Effector memory CD4-positive, alpha-beta T cell (primary cell): Measurements from ENCODE around the gene CDC42EP3.

Experiments
- DNase-seq, 3 donors: peaks; one replicate each; pipeline ENCODE4 v3.0.0-alpha.2; 2020
- H3K27ac ChIP-seq: 2 replicates; pipeline ENCODE4 v1.7.0; 2013; ENCODE audit warnings: mild to moderate bottlenecking, low read length, moderate library complexity; ENCODE audit not compliant: insufficient read depth, poor library complexity, severe bottlenecking
- H3K27me3 ChIP-seq: replicated peaks from 2 replicates; pipeline ENCODE4 v1.7.0; 2013; ENCODE audit warnings: mild to moderate bottlenecking, low read length; ENCODE audit not compliant: insufficient read depth, control insufficient read depth, poor library complexity, severe bottlenecking
- H3K36me3 ChIP-seq: 2 replicates; pipeline ENCODE4 v1.7.0; 2013; ENCODE audit warnings: mild to moderate bottlenecking, low read length, moderate library complexity; ENCODE audit not compliant: control insufficient read depth, insufficient read depth
- H3K4me1 ChIP-seq: 2 replicates; pipeline ENCODE4 v1.7.0; 2013; ENCODE audit warnings: low read length, mild to moderate bottlenecking; ENCODE audit not compliant: control insufficient read depth, insufficient read depth, poor library complexity, severe bottlenecking
- H3K4me3 ChIP-seq: 2 replicates; pipeline ENCODE4 v1.7.0; 2013; ENCODE audit warnings: low read length, low read depth, mild to moderate bottlenecking; ENCODE audit not compliant: insufficient read depth, poor library complexity, severe bottlenecking
- H3K9me3 ChIP-seq: 2 replicates; pipeline ENCODE4 v1.7.0; 2013; ENCODE audit warnings: mild to moderate bottlenecking, low read length, moderate library complexity; ENCODE audit not compliant: control insufficient read depth

CDC42EP3 gene

GRCh38 chr2:37622450-37623100 lies 48.9 kb downstream of the CDC42EP3 start:
- Histone ChIP-seq H3K4me1 (peaks cover 45% of the 10 kb centered on the region), H3K9me3 (no peaks in the 10 kb centered on the region), H3K27ac (no peak overlapping the region), H3K27me3 (no peaks in the 10 kb centered on the region), H3K4me3 (no peak overlapping the region), H3K36me3 (no peaks in the 10 kb centered on the region)
- DNase-seq = no peak

DNA sequence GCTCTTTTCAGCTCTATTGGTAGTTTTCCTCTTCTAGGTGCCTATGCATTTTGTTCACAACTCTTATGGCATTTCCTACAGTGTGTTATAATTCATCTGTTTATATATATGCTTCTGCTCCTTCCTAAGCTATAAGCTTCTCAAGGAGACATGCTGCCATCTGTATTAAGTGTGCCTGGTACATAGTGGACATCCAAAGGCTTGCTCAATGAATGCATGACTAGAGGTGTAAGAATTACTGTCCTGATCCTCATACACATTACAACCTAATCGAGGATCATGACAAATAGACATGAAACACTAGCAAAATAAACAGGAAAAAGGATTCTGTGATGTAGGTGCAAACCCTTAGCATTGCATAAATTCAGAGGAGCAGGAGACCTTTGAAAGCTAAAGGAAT lies 50.2 kb downstream of the CDC42EP3 start:
- Histone ChIP-seq H3K4me3 (no peak overlapping the region), H3K36me3 (no peaks in the 10 kb centered on the region), H3K9me3 (no peaks in the 10 kb centered on the region), H3K27ac (no peak overlapping the region), H3K27me3 (no peaks in the 10 kb centered on the region), H3K4me1 (peaks cover 41% of the 10 kb centered on the region)
- no peak for DNase-seq

GRCh38 chr2:37619959-37620300 lies 51.5 kb downstream of the CDC42EP3 start:
- Histone ChIP-seq H3K27me3 (no peaks in the 10 kb centered on the region), H3K36me3 (no peaks in the 10 kb centered on the region), H3K9me3 (no peaks in the 10 kb centered on the region), H3K27ac (no peak overlapping the region), H3K4me3 (no peak overlapping the region), H3K4me1 (peaks cover 42% of the 10 kb centered on the region)
- DNase-seq = no peak

DNA sequence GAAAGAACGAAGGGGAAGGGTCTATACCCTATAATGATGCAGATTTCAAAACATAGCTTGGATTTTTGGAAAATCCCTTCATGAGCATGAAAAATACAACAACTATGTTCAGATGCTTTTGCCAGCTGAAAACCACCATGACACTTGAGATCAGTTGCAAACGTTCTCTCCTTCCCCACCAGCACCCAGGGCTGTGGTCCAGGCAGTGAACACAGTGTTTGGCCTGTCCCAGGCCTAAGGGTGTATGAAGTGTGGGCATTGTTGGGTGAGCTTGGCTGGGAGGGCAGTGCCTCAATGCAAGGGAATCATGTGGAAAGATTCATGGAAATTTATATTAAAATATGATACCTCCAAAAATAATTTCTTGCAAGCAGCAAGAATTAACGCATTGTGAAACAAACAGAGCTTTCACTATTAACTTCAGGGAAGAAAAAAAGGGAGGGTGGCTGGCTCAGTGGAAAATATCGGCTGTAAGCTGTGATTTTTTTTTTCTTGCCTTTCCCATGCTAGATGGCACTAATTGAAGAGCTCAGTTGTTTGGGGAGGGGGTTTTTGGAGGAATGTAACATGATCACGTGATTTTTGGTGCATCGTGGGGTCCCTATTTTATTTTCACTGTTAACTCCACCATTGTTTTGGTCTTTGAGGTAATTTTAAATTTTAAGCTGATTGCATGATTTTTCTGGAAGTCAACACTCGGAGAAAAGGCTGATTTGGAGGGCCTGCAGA lies 52.0 kb downstream of the CDC42EP3 start:
- H3K36me3 ChIP-seq = no peaks in the 10 kb centered on the region
- no peak overlapping the region for H3K27ac ChIP-seq
- no peaks in the 10 kb centered on the region for H3K9me3 ChIP-seq
- no peaks in the 10 kb centered on the region for H3K27me3 ChIP-seq
- DNase-seq = no peak
- peaks cover 42% of the 10 kb centered on the region for H3K4me1 ChIP-seq
- H3K4me3 ChIP-seq = no peak overlapping the region

DNA sequence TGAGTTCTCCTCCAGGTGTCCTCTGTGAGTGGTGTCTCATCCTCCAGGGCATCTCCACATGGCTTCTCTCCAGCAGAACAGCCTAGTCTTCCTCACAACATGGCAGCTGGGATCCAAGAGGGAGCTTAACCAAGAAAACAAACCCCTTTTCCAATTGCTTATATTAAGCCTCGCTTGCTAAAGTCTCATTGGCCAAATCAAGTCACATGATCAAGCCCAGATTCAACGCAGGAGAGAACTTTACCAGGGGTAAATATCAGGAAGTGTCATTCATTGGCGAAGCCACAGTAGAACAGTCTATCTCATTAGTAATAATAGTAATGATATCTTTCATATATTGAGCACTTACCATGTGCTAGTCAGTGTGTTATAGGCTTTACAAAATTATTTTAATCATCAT lies 53.1 kb downstream of the CDC42EP3 start:
- peaks cover 32% of the 10 kb centered on the region for H3K4me1 ChIP-seq
- no peaks in the 10 kb centered on the region for H3K36me3 ChIP-seq
- no peak for DNase-seq

DNA sequence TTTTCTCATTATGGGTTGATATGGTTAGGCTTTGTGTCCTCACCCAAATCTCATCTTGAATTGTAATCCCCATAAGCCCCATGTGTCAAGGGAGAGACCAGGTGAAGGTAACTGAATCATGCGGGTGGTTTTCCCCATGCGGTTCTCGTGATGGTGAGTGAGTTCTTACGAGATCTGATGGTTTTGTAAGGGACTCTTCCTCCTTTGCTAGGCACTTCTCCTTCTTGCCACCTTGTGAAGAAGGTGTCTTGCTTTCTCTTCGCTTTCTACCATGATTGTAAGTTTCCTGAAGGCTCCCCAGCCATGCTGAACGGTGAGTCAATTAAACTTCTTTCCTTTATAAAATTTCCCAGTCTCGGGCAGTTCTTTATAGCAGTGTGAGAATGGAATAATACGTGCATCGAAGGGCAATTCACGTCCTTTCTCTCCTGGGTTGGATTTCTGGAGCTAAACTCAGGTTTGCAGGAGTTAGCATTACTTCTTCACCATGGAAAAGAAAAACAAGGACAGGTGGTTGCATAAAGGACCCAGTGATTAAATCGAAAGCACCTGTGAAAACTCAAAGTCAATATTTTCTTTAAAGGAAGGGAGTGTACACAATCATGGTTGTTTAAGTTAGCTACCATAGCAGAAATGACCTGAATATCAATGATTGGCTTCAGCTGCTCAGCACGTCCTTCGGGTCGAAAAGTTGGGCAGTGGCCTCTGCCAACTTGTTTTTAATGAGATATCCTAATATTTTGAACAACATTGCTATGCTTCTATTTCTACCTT lies 54.1 kb downstream of the CDC42EP3 start:
- Histone ChIP-seq H3K9me3 (no peaks in the 10 kb centered on the region), H3K36me3 (no peaks in the 10 kb centered on the region), H3K27me3 (no peaks in the 10 kb centered on the region), H3K4me3 (no peak overlapping the region), H3K27ac (peak overlapping the region; percentile 63), H3K4me1 (peaks cover 25% of the 10 kb centered on the region)
- no peak for DNase-seq

More for the DNA sequence above, 53.1 kb downstream of the CDC42EP3 start:
- H3K4me3 ChIP-seq = no peak overlapping the region
- no peaks in the 10 kb centered on the region for H3K9me3 ChIP-seq
- H3K27me3 ChIP-seq = no peaks in the 10 kb centered on the region
- H3K27ac ChIP-seq = no peak overlapping the region

DNA sequence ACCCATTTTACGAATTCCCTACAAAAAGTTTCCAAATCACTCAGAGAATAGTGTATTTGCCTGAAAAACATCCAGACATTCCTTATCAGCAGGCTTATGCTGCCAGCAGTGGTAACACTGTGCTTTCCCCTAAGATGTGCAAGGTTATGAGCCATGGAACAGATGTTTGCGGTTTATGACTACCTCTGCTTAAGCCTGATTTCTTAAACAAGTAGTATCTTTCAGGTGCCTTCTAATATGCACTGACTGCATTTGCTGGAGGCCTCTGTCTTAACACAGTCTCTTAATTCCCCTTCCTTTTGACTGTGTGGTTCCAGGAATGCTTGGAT lies 54.8 kb downstream of the CDC42EP3 start:
- Histone ChIP-seq H3K9me3 (no peaks in the 10 kb centered on the region), H3K4me3 (no peak overlapping the region), H3K27me3 (no peaks in the 10 kb centered on the region), H3K36me3 (no peaks in the 10 kb centered on the region), H3K4me1 (peaks cover 25% of the 10 kb centered on the region), H3K27ac (peak overlapping the region; percentile 63)
- no peak for DNase-seq

GRCh38 chr2:37615804-37616676 lies 55.4 kb downstream of the CDC42EP3 start:
- DNase-seq = peak; percentile 36 to 46 (median 45)
- H3K4me1 ChIP-seq = peaks cover 25% of the 10 kb centered on the region
- no peaks in the 10 kb centered on the region for H3K9me3 ChIP-seq
- H3K4me3 ChIP-seq = no peak overlapping the region
- no peaks in the 10 kb centered on the region for H3K36me3 ChIP-seq
- H3K27ac ChIP-seq = peak overlapping the region; percentile 63
- no peaks in the 10 kb centered on the region for H3K27me3 ChIP-seq

- Histone ChIP-seq H3K36me3 (no peaks in the 10 kb centered on the region), H3K27ac (peak overlapping the region; percentile 63), H3K27me3 (no peaks in the 10 kb centered on the region), H3K4me3 (no peak overlapping the region), H3K9me3 (no peaks in the 10 kb centered on the region), H3K4me1 (peaks cover 25% of the 10 kb centered on the region)
- no peak for DNase-seq
These were observed 57.2 kb downstream of the CDC42EP3 start for GRCh38 chr2:37614061-37614738.
